Ovary (tissue), 9 donors: Measurements from ENCODE around the gene EVX1. TPM values are rescaled to one million over a fixed set of nuclear protein-coding genes. Genes with fewer than 3 reads are reported as not detected.

ENCODE experiments used
- DNase-seq, 5 donors: peaks; one replicate each; pipeline ENCODE4 v3.0.0-alpha.2; 2019 to 2020
- H3K27ac ChIP-seq, 2 donors: fragments of 200-600 bp; one replicate each; pipeline versions ENCODE4 v1.5.1 to v1.8.0; 2019 to 2022
- H3K27me3 ChIP-seq: fragments of 200-600 bp; one replicate; pipeline ENCODE4 v1.8.0; 2022
- H3K36me3 ChIP-seq: fragments of 200-600 bp; sonication (generic); one replicate; pipeline ENCODE4 v1.5.1; 2019
- H3K4me1 ChIP-seq: one replicate; pipeline ENCODE4 v1.8.1; 2013; ENCODE audit warnings: mild to moderate bottlenecking, moderate library complexity; ENCODE audit not compliant: insufficient read depth
- H3K4me3 ChIP-seq: fragments of 200-600 bp; sonication (generic); one replicate; pipeline ENCODE4 v1.5.1; 2017
- H3K9me3 ChIP-seq, 2 donors: fragments of 200-600 bp in 1 of 2; sonication (generic) in 1 of 2; one replicate each; pipeline versions ENCODE4 v1.5.1 to v1.8.1; 2013 to 2019; ENCODE audit warnings: mild to moderate bottlenecking in 1 of 2, moderate library complexity in 1 of 2
- EP300 ChIP-seq: sonication (generic); formaldehyde crosslinking; IDR thresholded peaks from one replicate; pipeline ENCODE4 v1.6.1; 2017; ENCODE audit warnings: antibody characterized with exemption
- POLR2A ChIP-seq: fragments of 450-650 bp; IDR thresholded peaks from one replicate; pipeline ENCODE4 v1.6.1; 2017; ENCODE audit warnings: antibody characterized with exemption, mild to moderate bottlenecking, moderate library complexity
- WGBS, 3 donors: extraction: QIAGEN DNeasy Blood & Tissue Kit in 1 of 3; methylation state at CpG; one replicate each; pipeline versions ENCODE4 v1.1.5 to v1.1.7; 2013 to 2017; 5-methylcytosine and 5-hydroxymethylcytosine counted together
- intact Hi-C, 4 donors: fragments of 100-400 bp; cut with DNase I; formaldehyde crosslinking; loops; one replicate each; pipeline versions ENCODE4 v1.11.0 to v1.15.1; 2022 to 2023
- polyA plus RNA-seq, 2 donors: library from polyadenylated mRNA; stranded (reverse); fragments of 200-250 nt in 1 of 2; fragments of 350-450 nt in 1 of 2; fragmentation: Illumina TruSeq in 1 of 2; extraction: RNeasy Lipid Tissue Mini Kit (QIAGEN cat#74804) in 1 of 2; gene quantifications; one replicate each; pipeline ENCODE4 v1.2.3, GENCODE V29; 2013 to 2014
- total RNA-seq, 7 donors: library from RNA; depleted of rRNA in 2 of 7; stranded (reverse); fragments of >200 nt in 2 of 7; fragmentation: NEBNext Ultra II Directional in 3 of 7; extraction: Animal tissue kit (Norgen Biotek cat#: 25700) in 3 of 7; gene quantifications; one replicate each; pipeline versions ENCODE4 v1.1.0 to v1.2.4, GENCODE V29; 2016 to 2023
- TF ChIP-seq, protein P1 (sequence below), 3 donors: fragments of 450-650 bp in 2 of 3; fragments of 200-600 bp in 1 of 3; IDR thresholded peaks; one replicate each; pipeline versions ENCODE4 v1.5.1 to v1.8.0; 2016 to 2022; ENCODE audit warnings: antibody characterized with exemption in 3 of 3, mild to moderate bottlenecking in 1 of 3
- donor health status: DM: no; HTN: no; CAD: no; lungs with moderate emphysema.
- donor health status: DM: no; HTN: no; CAD: no.
- donor health status: Bipolar disorder and iron deficiency.
- donor health status: DM: yes; HTN: yes; CAD: no.
- donor health status: DM: no; HTN: no; CAD: no.
- donor health status: DM: yes; HTN: yes; CAD: no.

Gene EVX1
- total and polyA plus RNA-seq, 9 donors: not detected

DNA sequence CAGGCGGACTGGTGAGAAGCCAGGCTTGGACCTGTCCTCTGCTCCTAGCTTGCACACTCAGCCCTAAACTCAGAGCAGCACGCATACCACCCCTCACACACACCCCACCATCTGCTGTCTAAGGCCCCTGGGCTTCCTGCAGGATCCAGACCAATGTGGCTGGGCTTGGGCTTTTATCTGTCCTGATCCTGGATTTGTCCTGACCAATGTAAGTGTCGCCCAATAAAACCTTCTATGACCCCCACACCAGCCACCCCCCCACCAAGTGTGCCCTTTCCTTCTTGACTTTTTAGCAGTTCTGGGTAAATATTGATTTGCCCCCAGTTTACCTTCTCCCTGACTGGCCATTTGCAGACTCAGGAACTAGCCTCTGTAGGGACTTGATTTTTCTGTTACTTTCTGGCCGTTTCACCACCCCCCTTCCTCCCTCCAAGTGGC, 41.0 kb upstream of the EVX1 start:
- Histone ChIP-seq H3K9me3 (no peaks in the 10 kb centered on the region), H3K36me3 (no peaks in the 10 kb centered on the region), H3K4me3 (no peak overlapping the region), H3K27ac (no peak overlapping the region), H3K27me3 (peaks cover 6% of the 10 kb centered on the region), H3K4me1 (peaks cover 8% of the 10 kb centered on the region)
- intact Hi-C loops: loop anchor here in 2 of 4 donors (5.0 to 10.0 kb wide), 2 partner anchors 723 to 891 kb away; no protein-coding TSS in a partner anchor
- WGBS, 3 donors: 28 to 32% (median 31%) methylated on average over 4 of the region's 4 CpGs
- TF ChIP-seq, protein P1, sequence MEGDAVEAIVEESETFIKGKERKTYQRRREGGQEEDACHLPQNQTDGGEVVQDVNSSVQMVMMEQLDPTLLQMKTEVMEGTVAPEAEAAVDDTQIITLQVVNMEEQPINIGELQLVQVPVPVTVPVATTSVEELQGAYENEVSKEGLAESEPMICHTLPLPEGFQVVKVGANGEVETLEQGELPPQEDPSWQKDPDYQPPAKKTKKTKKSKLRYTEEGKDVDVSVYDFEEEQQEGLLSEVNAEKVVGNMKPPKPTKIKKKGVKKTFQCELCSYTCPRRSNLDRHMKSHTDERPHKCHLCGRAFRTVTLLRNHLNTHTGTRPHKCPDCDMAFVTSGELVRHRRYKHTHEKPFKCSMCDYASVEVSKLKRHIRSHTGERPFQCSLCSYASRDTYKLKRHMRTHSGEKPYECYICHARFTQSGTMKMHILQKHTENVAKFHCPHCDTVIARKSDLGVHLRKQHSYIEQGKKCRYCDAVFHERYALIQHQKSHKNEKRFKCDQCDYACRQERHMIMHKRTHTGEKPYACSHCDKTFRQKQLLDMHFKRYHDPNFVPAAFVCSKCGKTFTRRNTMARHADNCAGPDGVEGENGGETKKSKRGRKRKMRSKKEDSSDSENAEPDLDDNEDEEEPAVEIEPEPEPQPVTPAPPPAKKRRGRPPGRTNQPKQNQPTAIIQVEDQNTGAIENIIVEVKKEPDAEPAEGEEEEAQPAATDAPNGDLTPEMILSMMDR (IDR thresholded peaks at IDR 0.05): no peak
- TF ChIP-seq POLR2A (no peak), EP300 (no peak)
- no peak for DNase-seq

DNA sequence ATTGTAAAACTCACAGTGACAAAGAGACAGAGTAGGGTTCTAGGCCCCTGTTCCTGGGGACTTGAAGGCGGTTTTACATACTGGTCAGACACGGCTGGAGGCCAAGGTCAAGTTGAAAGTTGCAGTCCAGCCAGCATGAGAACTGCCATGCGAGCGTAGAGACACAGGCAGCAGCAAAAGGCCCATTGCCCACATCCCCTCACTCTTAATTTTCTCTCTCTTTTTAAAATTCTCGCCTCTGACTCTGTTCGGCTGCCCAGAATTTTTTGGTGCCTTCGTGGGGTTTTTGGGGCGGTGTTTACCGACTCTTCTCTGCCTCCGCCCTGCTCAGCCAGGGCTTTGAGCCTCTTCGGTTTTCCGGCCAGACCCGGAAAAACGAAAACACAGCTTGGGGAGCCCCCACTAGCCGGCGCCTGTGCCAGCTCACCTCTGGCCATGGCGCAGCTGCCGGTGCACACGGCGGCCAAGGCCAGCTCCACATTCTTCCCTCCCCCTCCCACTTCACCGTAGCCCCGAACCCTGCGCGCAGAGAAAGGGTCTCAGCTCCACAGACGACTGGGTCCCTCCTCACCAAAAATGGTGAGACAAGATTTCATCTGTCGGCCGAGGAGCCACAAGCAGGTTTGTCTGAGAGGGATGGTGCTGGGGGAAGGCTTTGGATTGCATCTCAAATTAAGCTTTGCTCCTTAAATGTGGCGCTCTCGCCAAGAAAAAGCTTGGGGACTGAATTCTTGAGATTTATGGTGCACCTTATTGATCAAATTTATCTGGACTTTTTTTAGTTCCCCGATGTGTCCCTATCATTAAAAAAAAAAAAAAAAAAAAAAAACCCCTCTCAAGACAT, 40.4 kb upstream of the EVX1 start:
- TF ChIP-seq POLR2A: no peak
- Histone ChIP-seq H3K4me3 (no peak overlapping the region), H3K36me3 (no peaks in the 10 kb centered on the region), H3K27ac (no peak overlapping the region), H3K9me3 (no peaks in the 10 kb centered on the region), H3K4me1 (peaks cover 8% of the 10 kb centered on the region), H3K27me3 (peaks cover 6% of the 10 kb centered on the region)
- intact Hi-C loops: loop anchor here in 2 of 4 donors (5.0 to 10.0 kb wide), 2 partner anchors 723 to 890 kb away; no protein-coding TSS in a partner anchor
- WGBS, 3 donors: 13 to 25% (median 18%) methylated on average over 30 of the region's 30 CpGs
- DNase-seq: no peak

DNA sequence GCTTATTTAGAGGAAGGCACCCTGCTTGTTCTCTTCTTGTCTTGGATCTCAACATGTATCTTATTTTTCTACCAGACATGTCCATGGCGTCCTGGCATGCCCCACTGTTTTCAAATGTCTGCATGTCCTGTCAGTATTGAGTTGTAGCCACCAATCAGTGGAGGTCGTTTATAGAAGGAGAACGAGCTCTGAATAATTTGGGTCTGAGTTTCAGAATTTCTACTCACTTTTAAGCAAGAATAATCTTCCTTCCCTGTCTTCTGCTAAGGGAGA, 39.8 kb upstream of the EVX1 start:
- no peak for DNase-seq
- TF ChIP-seq POLR2A: no peak
- TF ChIP-seq, protein P1 (IDR thresholded peaks at IDR 0.05): no peak
- no peak for TF ChIP-seq EP300
- H3K36me3 ChIP-seq: no peaks in the 10 kb centered on the region
- no peak overlapping the region for H3K27ac ChIP-seq
- no peaks in the 10 kb centered on the region for H3K9me3 ChIP-seq
- 14 to 23% (median 23%) methylated on average over 3 of the region's 3 CpGs for WGBS, 3 donors
- intact Hi-C loops: loop anchor here in 2 of 4 donors (5.0 to 10.0 kb wide), 2 partner anchors 722 to 890 kb away; no protein-coding TSS in a partner anchor
- peaks cover 8% of the 10 kb centered on the region for H3K4me1 ChIP-seq
- no peak overlapping the region for H3K4me3 ChIP-seq
- H3K27me3 ChIP-seq: peaks cover 6% of the 10 kb centered on the region

DNA sequence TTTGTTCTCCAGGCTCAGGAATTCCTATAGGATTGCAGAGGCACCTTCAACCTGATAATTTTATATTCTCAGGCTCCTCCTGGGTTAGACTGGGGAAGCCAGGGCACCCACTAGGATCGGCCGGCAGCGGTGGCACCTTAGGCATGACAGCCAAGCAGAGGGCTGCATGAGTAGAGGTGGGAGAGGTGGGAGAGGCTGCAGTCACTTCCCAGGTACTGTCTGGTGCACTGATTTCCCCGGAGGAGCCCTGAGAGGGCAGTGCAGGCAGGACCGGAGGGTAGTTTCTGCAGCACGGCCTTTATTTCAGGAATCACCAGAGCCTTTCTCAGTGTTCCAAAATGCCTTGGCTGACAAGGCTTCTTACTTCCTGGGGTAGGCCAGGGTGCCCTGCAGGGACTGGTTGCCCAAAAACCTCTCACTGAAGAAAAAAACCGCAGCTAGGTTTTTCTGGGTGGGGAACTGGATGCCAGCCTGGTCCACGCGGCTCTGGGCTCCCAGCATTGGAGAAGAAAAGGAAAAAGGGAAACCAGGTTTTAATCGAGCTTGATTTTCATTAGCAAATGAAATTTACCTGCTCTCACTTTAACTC, 39.1 kb upstream of the EVX1 start:
- Histone ChIP-seq H3K36me3 (no peaks in the 10 kb centered on the region), H3K27me3 (peaks cover under 1% of the 10 kb centered on the region), H3K4me1 (peaks cover 8% of the 10 kb centered on the region), H3K4me3 (no peak overlapping the region), H3K9me3 (no peaks in the 10 kb centered on the region), H3K27ac (no peak overlapping the region)
- TF ChIP-seq EP300 (no peak), POLR2A (no peak)
- TF ChIP-seq, protein P1 (IDR thresholded peaks at IDR 0.05): no peak
- DNase-seq: no peak
- 17 to 29% (median 25%) methylated on average over 10 of the region's 10 CpGs for WGBS, 3 donors
- intact Hi-C loops: loop anchor here in 2 of 4 donors (5.0 to 10.0 kb wide), 2 partner anchors 721 to 889 kb away; no protein-coding TSS in a partner anchor
